Retinal pigment epithelial cell (primary cell): ENCODE data around the gene PERCC1.

ENCODE experiments used
- DNase-seq: peaks from one replicate; pipeline ENCODE4 v3.0.0-alpha.2; 2010; ENCODE audit warnings: low read depth
- H3K4me3 ChIP-seq: 2 replicates; pipeline ENCODE4 v1.5.1; 2011; ENCODE audit warnings: mild to moderate bottlenecking, low read length, control low read depth, moderate library complexity
- TF ChIP-seq, protein P1 (sequence below): conservative IDR thresholded peaks from 2 replicates; pipeline ENCODE4 v1.5.1; 2011; ENCODE audit warnings: low read depth, low read length, control low read depth, inconsistent platforms

The PERCC1 gene

DNA sequence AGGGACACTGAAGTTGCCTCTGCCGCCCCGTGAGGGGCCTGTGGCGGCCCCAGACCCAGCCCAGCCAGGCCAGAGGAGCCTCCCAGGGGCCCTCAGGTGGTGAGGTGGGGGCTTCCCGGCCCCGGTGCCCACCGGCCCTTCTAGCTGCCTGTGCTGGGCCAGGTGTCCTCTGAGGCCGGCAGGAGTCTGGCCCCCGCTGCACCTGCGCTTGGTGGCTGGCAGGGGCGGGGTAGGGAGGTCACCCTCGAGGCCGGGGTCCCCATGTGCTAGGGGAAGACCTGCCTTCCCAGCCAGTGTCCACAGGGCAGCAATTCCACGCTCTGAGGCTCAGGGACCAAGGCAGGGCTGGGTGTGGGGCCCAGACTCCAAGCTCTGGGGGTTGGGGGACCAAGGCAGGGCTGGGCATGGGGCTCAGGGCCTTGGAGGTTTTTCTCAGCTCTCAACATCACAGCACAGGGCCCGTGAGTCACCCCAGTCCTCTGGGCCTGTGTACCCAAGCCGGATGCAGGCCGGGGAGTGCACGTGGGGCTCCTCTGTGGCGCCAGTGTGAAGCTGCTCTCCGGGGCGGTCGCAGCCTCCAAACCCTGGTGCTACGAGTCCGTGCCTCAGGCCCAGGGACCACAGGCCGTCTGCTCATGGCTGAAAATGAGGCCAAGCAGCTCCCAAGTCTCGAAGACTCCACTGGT lies 14.8 kb downstream of the PERCC1 start:
- no peak for DNase-seq
- H3K4me3 ChIP-seq, result no peak overlapping the region
- TF ChIP-seq, protein P1, sequence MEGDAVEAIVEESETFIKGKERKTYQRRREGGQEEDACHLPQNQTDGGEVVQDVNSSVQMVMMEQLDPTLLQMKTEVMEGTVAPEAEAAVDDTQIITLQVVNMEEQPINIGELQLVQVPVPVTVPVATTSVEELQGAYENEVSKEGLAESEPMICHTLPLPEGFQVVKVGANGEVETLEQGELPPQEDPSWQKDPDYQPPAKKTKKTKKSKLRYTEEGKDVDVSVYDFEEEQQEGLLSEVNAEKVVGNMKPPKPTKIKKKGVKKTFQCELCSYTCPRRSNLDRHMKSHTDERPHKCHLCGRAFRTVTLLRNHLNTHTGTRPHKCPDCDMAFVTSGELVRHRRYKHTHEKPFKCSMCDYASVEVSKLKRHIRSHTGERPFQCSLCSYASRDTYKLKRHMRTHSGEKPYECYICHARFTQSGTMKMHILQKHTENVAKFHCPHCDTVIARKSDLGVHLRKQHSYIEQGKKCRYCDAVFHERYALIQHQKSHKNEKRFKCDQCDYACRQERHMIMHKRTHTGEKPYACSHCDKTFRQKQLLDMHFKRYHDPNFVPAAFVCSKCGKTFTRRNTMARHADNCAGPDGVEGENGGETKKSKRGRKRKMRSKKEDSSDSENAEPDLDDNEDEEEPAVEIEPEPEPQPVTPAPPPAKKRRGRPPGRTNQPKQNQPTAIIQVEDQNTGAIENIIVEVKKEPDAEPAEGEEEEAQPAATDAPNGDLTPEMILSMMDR, result no peak

DNA sequence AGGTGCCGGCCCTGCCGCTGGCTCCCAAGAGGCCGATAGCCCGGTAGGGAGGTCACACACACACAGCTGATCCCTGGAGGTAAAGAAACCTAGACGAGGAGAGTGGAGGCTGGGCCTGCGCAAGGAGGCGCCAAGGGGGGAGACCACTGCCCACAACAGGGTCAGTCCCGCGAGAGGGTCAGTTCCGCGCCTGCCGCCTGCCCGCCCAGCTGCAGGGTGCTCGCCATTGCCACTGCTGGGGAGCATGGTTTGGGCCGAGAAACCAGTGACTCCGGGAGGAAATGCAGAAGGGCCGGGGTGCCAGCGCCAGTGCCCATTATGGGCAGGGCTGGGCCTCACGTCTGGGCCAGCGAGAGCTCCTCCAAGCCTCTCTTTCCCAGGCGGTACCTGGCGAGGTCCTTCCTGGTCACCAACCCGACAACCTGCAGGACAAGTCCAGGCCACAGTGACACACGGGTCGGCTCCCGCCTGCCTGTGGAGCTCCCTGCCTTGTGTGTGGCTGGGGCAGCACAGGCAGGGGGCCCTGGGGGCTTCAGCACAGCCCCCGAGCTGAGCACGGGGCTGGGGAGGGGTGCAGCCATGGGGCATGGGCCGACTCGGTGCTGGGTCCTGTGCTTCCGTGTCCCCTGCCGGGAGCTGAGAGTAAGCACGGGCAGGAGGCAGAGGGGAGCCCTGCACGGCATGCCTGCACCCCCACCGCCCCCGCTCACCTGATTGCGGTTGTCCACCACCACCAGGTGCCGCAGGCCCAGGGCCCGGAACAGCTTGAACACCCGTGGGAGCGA lies 15.6 kb downstream of the PERCC1 start:
- TF ChIP-seq, protein P1, result no peak
- DNase-seq, result no peak
- H3K4me3 ChIP-seq, result no peak overlapping the region

- no peak for DNase-seq
- TF ChIP-seq, protein P1, result no peak
- no peak overlapping the region for H3K4me3 ChIP-seq
Observed at GRCh38 chr16:1447965-1448364, 17.1 kb downstream of the PERCC1 start.

DNA sequence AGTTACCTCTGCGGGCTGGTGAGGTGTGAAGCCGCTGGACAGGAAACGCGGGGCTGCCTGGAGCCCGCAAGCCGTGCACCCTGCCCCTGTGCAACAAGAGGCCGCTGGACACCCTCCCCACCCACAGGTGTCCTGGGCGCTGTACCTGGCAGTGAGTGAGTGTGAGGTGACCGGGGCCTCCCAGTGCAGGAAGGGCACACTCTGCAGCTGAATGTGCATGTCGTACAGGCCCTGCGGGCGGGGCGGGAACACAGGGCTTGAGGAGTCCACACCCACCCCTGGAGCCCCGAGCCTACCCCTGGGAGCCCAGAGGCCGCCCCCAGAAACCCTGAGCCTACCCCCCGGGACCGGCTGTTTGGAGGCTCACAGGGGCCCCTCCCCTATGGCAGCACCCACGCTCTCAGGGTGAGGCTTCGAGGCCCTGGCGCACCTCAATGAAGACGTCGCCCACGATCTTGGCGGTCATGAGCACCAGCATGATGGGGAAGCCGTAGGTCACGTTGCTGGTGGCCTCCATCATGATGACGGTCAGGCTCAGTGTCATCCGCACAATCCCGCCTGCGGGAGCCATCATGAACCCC lies 17.7 kb downstream of the PERCC1 start:
- H3K4me3 ChIP-seq, result no peak overlapping the region
- TF ChIP-seq, protein P1, result no peak
- no peak for DNase-seq

- TF ChIP-seq, protein P1, result no peak
- DNase-seq, result no peak
- H3K4me3 ChIP-seq, result no peak overlapping the region
Observed at GRCh38 chr16:1449201-1449788, 18.4 kb downstream of the PERCC1 start.

GRCh38 chr16:1450218-1450617 lies 19.3 kb downstream of the PERCC1 start:
- no peak overlapping the region for H3K4me3 ChIP-seq
- TF ChIP-seq, protein P1, result no peak
- no peak for DNase-seq
